ENCODE results near the gene ACTRT2.

ACTRT2 gene

GRCh38 chr1:2983706-2984398 lies 37.4 kb upstream of the ACTRT2 start:
- no peak for DNase-seq (ENCODE audit: low read depth)

GRCh38 chr1:2984399-2985061 lies 36.7 kb upstream of the ACTRT2 start:
- DNase-seq (ENCODE audit: low read depth), result no peak

- DNase-seq (ENCODE audit: low read depth), result no peak
Measured at GRCh38 chr1:2985067-2985561, 36.2 kb upstream of the ACTRT2 start.

GRCh38 chr1:2985694-2986548 lies 35.3 kb upstream of the ACTRT2 start:
- no peak for DNase-seq (ENCODE audit: low read depth)

- no peak for DNase-seq (ENCODE audit: low read depth)
Measured at GRCh38 chr1:2986549-2987305, 34.5 kb upstream of the ACTRT2 start.

GRCh38 chr1:2987773-2988172 lies 33.5 kb upstream of the ACTRT2 start:
- no peak for DNase-seq (ENCODE audit: low read depth)

DNA sequence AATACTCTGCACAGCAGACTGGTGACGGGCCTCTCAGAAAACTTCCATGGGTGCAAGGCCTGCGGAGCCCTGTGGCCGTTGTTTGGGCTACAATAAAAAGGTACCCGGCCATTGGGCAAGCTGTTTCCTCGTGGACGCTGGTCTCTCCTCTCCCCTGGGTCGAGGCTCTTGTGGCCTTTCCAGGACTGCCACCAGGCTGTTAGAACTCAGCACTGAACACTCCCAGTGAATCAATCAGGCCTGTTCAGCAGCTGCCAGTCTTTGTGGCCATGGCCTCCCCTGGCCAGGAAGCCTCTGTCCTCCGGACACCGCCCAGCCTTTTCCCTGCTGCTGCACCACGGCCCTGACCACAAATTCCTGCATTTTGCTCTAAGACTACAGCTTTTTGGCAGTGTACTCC lies 33.0 kb upstream of the ACTRT2 start:
- no peak for DNase-seq (ENCODE audit: low read depth)

- DNase-seq (ENCODE audit: low read depth), result no peak
Measured at GRCh38 chr1:2989185-2989584, 32.1 kb upstream of the ACTRT2 start.

GRCh38 chr1:2989976-2990375 lies 31.3 kb upstream of the ACTRT2 start:
- DNase-seq (ENCODE audit: low read depth), result no peak

GRCh38 chr1:2990376-2991115 lies 30.7 kb upstream of the ACTRT2 start:
- no peak for DNase-seq (ENCODE audit: low read depth)

- no peak for DNase-seq (ENCODE audit: low read depth)
Measured at GRCh38 chr1:2991753-2992495, 29.3 kb upstream of the ACTRT2 start.

- no peak for DNase-seq (ENCODE audit: low read depth)
Measured at GRCh38 chr1:2998503-2999100, 22.7 kb upstream of the ACTRT2 start.

- no peak for DNase-seq (ENCODE audit: low read depth)
Measured at GRCh38 chr1:2999138-2999537, 22.1 kb upstream of the ACTRT2 start.

- DNase-seq (ENCODE audit: low read depth), result no peak
Measured at GRCh38 chr1:2999571-2999970, 21.7 kb upstream of the ACTRT2 start.

DNA sequence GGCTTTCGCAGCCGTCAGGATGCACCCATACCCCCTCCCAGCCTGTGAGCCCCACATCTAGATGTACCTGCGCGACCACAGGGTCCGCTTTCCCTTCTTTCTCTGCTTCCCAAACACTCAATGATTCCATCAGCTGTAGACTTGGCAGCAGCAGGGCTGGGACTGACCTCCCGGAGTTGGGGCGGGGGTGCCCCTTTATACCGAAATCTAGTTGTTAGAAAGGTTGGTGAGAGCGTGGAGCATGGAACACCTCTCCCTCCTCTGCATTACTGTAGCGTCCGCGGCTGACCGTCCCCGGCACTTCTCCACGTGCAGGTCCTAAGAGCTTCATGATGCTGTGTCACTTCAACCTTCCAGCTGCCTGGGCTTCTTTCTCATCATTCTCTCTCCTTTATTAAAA lies 21.1 kb upstream of the ACTRT2 start:
- no peak for DNase-seq (ENCODE audit: low read depth)

GRCh38 chr1:3000671-3001470 lies 20.4 kb upstream of the ACTRT2 start:
- DNase-seq (ENCODE audit: low read depth), result no peak

- DNase-seq (ENCODE audit: low read depth), result no peak
Measured at GRCh38 chr1:3001471-3002348, 19.6 kb upstream of the ACTRT2 start.

- no peak for DNase-seq (ENCODE audit: low read depth)
Measured at GRCh38 chr1:3002349-3003038, 18.8 kb upstream of the ACTRT2 start.

Measured in T follicular helper cell (primary cell).